SK-N-SH treated with all-trans-retinoic acid at 6 μM for 48 hours (cell line): ENCODE results near the gene HYCC1.
"Not testable (repeated sequence)": the region's sequence is repeated elsewhere in the genome, so short reads cannot be mapped to it uniquely, and the experiment has no call there.

Experiments used
- ATAC-seq: fragments of 200-7000 bp; cut with Tn5 transposase; 3 replicates; pipeline ENCODE4 v1.9.1; 2020; ENCODE audit warnings: mild to moderate bottlenecking, moderate library complexity
- ARNTL ChIP-seq: fragments of 450-650 bp; formaldehyde crosslinking; IDR thresholded peaks from 2 replicates; pipeline ENCODE4 v1.5.0; 2020; ENCODE audit warnings: low read depth, mild to moderate bottlenecking, moderate library complexity, borderline replicate concordance
- CSDC2 ChIP-seq: fragments of 250-450 bp; sonication (Bioruptor Pico); IDR thresholded peaks from 2 replicates; pipeline ENCODE4 v1.5.0; 2020; ENCODE audit warnings: mild to moderate bottlenecking, moderate library complexity
- ESRRG ChIP-seq: fragments of 250-450 bp; sonication (Bioruptor Pico); IDR thresholded peaks from 2 replicates; pipeline ENCODE4 v1.6.1; 2021; ENCODE audit warnings: mild to moderate bottlenecking
- GLIS3 ChIP-seq: fragments of 250-450 bp; sonication (Bioruptor Pico); IDR thresholded peaks from 2 replicates; pipeline ENCODE4 v1.5.0; 2020; ENCODE audit warnings: mild to moderate bottlenecking, moderate library complexity
- ISL1 ChIP-seq: fragments of 250-450 bp; sonication (Bioruptor Pico); IDR thresholded peaks from 2 replicates; pipeline ENCODE4 v2.1.2; 2022; ENCODE audit warnings: mild to moderate bottlenecking, moderate library complexity
- OSR1 ChIP-seq: fragments of 250-450 bp; sonication (Bioruptor Pico); IDR thresholded peaks from 2 replicates; pipeline ENCODE4 v1.8.0; 2022; ENCODE audit warnings: moderate library complexity, mild to moderate bottlenecking, inconsistent platforms
- PPARA ChIP-seq: fragments of 250-450 bp; sonication (Bioruptor Pico); IDR thresholded peaks from 2 replicates; pipeline ENCODE4 v1.5.0; 2020; ENCODE audit warnings: mild to moderate bottlenecking, borderline replicate concordance
- RARB ChIP-seq: fragments of 250-450 bp; sonication (Bioruptor Pico); IDR thresholded peaks from 2 replicates; pipeline ENCODE4 v1.8.0; 2021; ENCODE audit warnings: mild to moderate bottlenecking, moderate library complexity
- SNAI2 ChIP-seq: fragments of 250-450 bp; sonication (Bioruptor Pico); IDR thresholded peaks from 2 replicates; pipeline ENCODE4 v1.5.0; 2020; ENCODE audit warnings: mild to moderate bottlenecking, moderate library complexity
- TOX ChIP-seq: fragments of 250-450 bp; sonication (Bioruptor Pico); IDR thresholded peaks from 2 replicates; pipeline ENCODE4 v1.8.0; 2021; ENCODE audit warnings: mild to moderate bottlenecking, moderate library complexity, borderline replicate concordance
- ZC3H10 ChIP-seq: fragments of 250-450 bp; sonication (Bioruptor Pico); IDR thresholded peaks from 2 replicates; pipeline ENCODE4 v1.5.1; 2021; ENCODE audit warnings: mild to moderate bottlenecking, moderate library complexity
- ZFP30 ChIP-seq: fragments of 450-650 bp; formaldehyde crosslinking; IDR thresholded peaks from 2 replicates; pipeline ENCODE4 v1.5.0; 2022; ENCODE audit warnings: mild to moderate bottlenecking, moderate library complexity
- ZNF565 ChIP-seq: fragments of 450-650 bp; formaldehyde crosslinking; conservative IDR thresholded peaks from 2 replicates; pipeline ENCODE4 v1.5.0; 2020; ENCODE audit warnings: low read depth, mild to moderate bottlenecking, moderate library complexity
- ZNF70 ChIP-seq: fragments of 450-650 bp; formaldehyde crosslinking; IDR thresholded peaks from 2 replicates; pipeline ENCODE4 v1.5.0; 2020; ENCODE audit warnings: mild to moderate bottlenecking, moderate library complexity
- ZNF8 ChIP-seq: fragments of 450-650 bp; formaldehyde crosslinking; IDR thresholded peaks from 2 replicates; pipeline ENCODE4 v1.5.0; 2020; ENCODE audit warnings: mild to moderate bottlenecking, moderate library complexity
- TF ChIP-seq, protein P1 (sequence below): fragments of 250-450 bp; sonication (Bioruptor Pico); IDR thresholded peaks from 2 replicates; pipeline ENCODE4 v1.5.0; 2020; ENCODE audit warnings: mild to moderate bottlenecking, moderate library complexity
- TF ChIP-seq, protein P2 (sequence below): fragments of 250-450 bp; sonication (Bioruptor Pico); IDR thresholded peaks from 2 replicates; pipeline ENCODE4 v1.8.0; 2020; ENCODE audit warnings: mild to moderate bottlenecking, moderate library complexity, borderline replicate concordance
- TF ChIP-seq, protein P3 (sequence below): fragments of 250-450 bp; sonication (Bioruptor Pico); IDR thresholded peaks from 2 replicates; pipeline ENCODE4 v1.8.0; 2021; ENCODE audit warnings: low read depth, mild to moderate bottlenecking, moderate library complexity, borderline replicate concordance

HYCC1 gene

DNA sequence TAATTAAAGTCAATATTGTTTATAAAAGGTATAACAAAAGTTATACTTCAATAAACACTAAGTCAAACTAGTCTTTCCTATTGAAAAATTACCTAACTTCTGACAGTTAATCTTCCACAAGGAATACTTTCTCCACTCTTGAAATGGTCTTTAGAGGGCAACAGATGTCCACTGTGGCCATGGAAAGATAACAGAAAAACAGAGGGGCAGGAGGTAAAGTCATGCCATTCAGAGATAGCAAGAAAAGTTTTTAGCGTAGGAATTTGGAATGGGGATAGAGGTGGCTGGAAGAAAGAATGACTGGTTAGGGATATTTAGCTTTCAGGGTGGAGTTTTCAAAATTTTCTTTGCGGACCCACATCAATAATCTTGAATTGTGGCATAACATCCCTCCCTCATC is 34.7 kb downstream of the HYCC1 start (continued):
- TF ChIP-seq, protein P1, sequence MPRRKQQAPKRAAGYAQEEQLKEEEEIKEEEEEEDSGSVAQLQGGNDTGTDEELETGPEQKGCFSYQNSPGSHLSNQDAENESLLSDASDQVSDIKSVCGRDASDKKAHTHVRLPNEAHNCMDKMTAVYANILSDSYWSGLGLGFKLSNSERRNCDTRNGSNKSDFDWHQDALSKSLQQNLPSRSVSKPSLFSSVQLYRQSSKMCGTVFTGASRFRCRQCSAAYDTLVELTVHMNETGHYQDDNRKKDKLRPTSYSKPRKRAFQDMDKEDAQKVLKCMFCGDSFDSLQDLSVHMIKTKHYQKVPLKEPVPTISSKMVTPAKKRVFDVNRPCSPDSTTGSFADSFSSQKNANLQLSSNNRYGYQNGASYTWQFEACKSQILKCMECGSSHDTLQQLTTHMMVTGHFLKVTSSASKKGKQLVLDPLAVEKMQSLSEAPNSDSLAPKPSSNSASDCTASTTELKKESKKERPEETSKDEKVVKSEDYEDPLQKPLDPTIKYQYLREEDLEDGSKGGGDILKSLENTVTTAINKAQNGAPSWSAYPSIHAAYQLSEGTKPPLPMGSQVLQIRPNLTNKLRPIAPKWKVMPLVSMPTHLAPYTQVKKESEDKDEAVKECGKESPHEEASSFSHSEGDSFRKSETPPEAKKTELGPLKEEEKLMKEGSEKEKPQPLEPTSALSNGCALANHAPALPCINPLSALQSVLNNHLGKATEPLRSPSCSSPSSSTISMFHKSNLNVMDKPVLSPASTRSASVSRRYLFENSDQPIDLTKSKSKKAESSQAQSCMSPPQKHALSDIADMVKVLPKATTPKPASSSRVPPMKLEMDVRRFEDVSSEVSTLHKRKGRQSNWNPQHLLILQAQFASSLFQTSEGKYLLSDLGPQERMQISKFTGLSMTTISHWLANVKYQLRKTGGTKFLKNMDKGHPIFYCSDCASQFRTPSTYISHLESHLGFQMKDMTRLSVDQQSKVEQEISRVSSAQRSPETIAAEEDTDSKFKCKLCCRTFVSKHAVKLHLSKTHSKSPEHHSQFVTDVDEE: no peak

DNA sequence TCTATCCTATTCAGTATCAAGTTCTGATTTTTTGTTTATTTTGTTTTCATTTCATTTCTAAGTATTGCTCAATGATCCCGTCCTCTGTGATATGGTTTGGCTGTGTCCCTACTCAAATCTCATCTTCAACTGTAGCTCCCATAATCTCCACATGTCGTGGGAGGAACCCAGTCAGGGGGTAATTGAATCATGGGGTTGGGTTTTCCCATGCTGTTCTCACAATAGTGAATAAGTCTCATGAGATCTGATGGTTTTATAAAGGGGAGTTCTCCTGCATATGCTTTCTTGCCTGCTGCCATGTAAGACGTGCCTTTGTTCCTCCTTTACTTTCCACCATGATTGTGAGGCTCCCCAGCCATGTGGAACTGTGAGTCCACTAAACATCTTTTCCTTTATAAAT is 39.3 kb downstream of the HYCC1 start:
- ATAC-seq: not testable (repeated sequence)

DNA sequence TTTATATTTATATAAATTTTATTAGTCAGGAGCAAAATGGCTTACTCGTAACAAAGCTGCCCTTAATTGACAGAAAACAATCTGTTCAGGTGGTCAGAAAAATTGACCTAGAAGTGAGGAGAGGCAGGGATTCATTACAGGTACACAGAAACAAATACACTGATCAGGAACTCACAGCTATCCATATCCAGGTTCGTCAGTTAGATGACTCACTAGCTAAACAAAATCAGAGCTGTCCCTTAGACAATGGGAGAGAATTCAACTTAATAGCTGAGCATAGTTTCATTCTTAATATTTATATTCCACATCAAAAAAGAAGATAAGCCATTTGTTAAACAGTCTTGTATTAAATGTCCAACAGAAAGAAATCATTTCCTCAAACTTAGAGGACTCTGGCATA is 41.7 kb downstream of the HYCC1 start:
- ATAC-seq: no peak
- TF ChIP-seq ARNTL (CRISPR knock-in tag) (no peak), ZNF8 (CRISPR knock-in tag) (no peak), ESRRG (no peak), ZFP30 (CRISPR knock-in tag) (no peak)

DNA sequence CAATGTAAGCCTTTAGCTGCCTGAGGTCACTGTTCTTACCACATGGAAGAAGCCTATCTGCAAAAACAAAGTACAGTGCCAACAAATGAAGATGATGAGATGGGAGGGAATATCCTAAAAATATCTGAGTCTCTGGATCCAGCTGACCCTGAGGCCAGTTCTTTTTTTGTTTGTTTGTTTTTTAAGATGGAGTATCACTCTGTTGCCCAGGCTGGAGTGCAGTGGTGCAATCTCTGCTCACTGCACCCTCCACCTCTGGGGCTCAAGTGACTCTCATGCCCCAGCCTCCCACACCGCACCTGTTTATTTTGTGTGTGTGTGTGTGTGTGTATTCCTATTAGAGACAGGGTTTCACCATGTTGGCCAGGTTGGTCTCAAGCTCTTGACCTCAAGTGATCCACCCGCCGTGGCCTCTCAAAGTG is 44.9 kb downstream of the HYCC1 start:
- no peak for ATAC-seq

More for the DNA sequence above, 44.9 kb downstream of the HYCC1 start:
- TF ChIP-seq TOX (no peak), SNAI2 (CRISPR knock-in tag) (no peak), CSDC2 (CRISPR knock-in tag) (no peak), ISL1 (CRISPR knock-in tag) (no peak), ZC3H10 (no peak), RARB (CRISPR knock-in tag) (no peak), ZNF8 (CRISPR knock-in tag) (no peak), ZFP30 (CRISPR knock-in tag) (no peak), OSR1 (CRISPR knock-in tag) (no peak), ARNTL (CRISPR knock-in tag) (no peak), ZNF70 (CRISPR knock-in tag) (no peak), GLIS3 (CRISPR knock-in tag) (no peak), ZNF565 (CRISPR knock-in tag) (no peak), PPARA (CRISPR knock-in tag) (no peak)
- TF ChIP-seq, protein P2, sequence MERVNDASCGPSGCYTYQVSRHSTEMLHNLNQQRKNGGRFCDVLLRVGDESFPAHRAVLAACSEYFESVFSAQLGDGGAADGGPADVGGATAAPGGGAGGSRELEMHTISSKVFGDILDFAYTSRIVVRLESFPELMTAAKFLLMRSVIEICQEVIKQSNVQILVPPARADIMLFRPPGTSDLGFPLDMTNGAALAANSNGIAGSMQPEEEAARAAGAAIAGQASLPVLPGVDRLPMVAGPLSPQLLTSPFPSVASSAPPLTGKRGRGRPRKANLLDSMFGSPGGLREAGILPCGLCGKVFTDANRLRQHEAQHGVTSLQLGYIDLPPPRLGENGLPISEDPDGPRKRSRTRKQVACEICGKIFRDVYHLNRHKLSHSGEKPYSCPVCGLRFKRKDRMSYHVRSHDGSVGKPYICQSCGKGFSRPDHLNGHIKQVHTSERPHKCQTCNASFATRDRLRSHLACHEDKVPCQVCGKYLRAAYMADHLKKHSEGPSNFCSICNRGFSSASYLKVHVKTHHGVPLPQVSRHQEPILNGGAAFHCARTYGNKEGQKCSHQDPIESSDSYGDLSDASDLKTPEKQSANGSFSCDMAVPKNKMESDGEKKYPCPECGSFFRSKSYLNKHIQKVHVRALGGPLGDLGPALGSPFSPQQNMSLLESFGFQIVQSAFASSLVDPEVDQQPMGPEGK: no peak
- TF ChIP-seq, protein P3, sequence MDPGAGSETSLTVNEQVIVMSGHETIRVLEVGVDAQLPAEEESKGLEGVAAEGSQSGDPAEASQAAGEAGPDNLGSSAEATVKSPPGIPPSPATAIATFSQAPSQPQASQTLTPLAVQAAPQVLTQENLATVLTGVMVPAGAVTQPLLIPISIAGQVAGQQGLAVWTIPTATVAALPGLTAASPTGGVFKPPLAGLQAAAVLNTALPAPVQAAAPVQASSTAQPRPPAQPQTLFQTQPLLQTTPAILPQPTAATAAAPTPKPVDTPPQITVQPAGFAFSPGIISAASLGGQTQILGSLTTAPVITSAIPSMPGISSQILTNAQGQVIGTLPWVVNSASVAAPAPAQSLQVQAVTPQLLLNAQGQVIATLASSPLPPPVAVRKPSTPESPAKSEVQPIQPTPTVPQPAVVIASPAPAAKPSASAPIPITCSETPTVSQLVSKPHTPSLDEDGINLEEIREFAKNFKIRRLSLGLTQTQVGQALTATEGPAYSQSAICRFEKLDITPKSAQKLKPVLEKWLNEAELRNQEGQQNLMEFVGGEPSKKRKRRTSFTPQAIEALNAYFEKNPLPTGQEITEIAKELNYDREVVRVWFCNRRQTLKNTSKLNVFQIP (CRISPR knock-in tag): no peak
- TF ChIP-seq, protein P1: no peak
